Measurements from ENCODE around the gene TIGD6. TPM values are rescaled to one million over a fixed set of nuclear protein-coding genes. Genes with fewer than 3 reads are reported as not detected.

Gene TIGD6
- total and polyA plus RNA-seq, 10 of the 15 experiments (the other 5 are each of a cell fraction or from before 2014, with no cell fraction given), result 0.84 to 4.1 (median 2.7) TPM

GRCh38 chr5:150044712-150045111 lies 44.3 kb upstream of the TIGD6 start:
- H3K9ac ChIP-seq (ENCODE audit: control insufficient read depth, insufficient read depth, low read length), result no peak overlapping the region
- TF ChIP-seq RFX5 (IDR thresholded peaks at IDR 0.05; ENCODE audit: low read depth, low read length), result no peak
- no peak for TF ChIP-seq CHD2 (IDR thresholded peaks at IDR 0.05; ENCODE audit: borderline replicate concordance, low read depth, low read length)
- TF ChIP-seq ZNF384 (IDR thresholded peaks at IDR 0.05; ENCODE audit: borderline replicate concordance, low read depth, low read length), result no peak
- no peak for TF ChIP-seq PBX3 (IDR thresholded peaks at IDR 0.05; ENCODE audit: insufficient replicate concordance, low read depth, low read length)
- TF ChIP-seq MXI1 (IDR thresholded peaks at IDR 0.05; ENCODE audit: low read depth, low read length), result no peak
- no peak for TF ChIP-seq FOXK2 (IDR thresholded peaks at IDR 0.05)
- TF ChIP-seq TARDBP (IDR thresholded peaks at IDR 0.05; ENCODE audit: borderline replicate concordance), result no peak
- TF ChIP-seq EZH2 (IDR thresholded peaks at IDR 0.05; ENCODE audit: borderline replicate concordance, control insufficient read depth, low read depth, low read length), result no peak
- no peak for TF ChIP-seq SP1 (IDR thresholded peaks at IDR 0.05; ENCODE audit: low read depth, low read length)
- no peak for TF ChIP-seq IRF5 (IDR thresholded peaks at IDR 0.05; ENCODE audit: borderline replicate concordance)
- ChIA-PET CTCF (interaction anchor here (1.0 to 2.5 kb wide), 4 partner anchors 10 to 78 kb away, joined by 3 to 10 read pairs (median 4); no protein-coding TSS in a partner anchor), POLR2A (no interaction called here), SMC1A (ENCODE audit: uncharacterized antibody, unreplicated experiment) (interaction anchor here (1.2 kb wide), 1 partner anchor 8 kb away, joined by 3 read pairs; no protein-coding TSS in a partner anchor), RAD21 (ENCODE audit: unreplicated experiment) (no interaction called here)
- peaks cover 43 to 48% of the 10 kb centered on the region in 2 experiments for H3K36me3 ChIP-seq (ENCODE audit: control insufficient read depth in 2 of 2, insufficient read depth in 2 of 2, low read length in 1 of 2)
- H4K20me1 ChIP-seq (ENCODE audit: control insufficient read depth, insufficient read depth), result no peaks in the 10 kb centered on the region
- no peaks in the 10 kb centered on the region for H3K27me3 ChIP-seq (replicated peaks in 1 of 2; ENCODE audit: control insufficient read depth in 2 of 2, insufficient read depth in 2 of 2, low read length in 1 of 2)
- FAIRE-seq (no peak), DNase-seq (ENCODE audit: low read depth, low spot score) (no peak), ATAC-seq (no peak)
- intact Hi-C loops (cut with micrococcal nuclease; ENCODE audit: unreplicated experiment) (loop anchor here (5.0 kb wide), 1 partner anchor 63 kb away; no protein-coding TSS in a partner anchor), in situ Hi-C loops (cut with MboI) (no loop called here)
- H2AFZ ChIP-seq (ENCODE audit: control insufficient read depth, low read depth, low read length), result no peak overlapping the region
- no peaks in the 10 kb centered on the region for H3K9me3 ChIP-seq (replicated peaks; ENCODE audit: control insufficient read depth, insufficient read depth, low read length)
- 91% methylated on average over 7 of the region's 7 CpGs for WGBS (ENCODE audit: insufficient coverage, insufficient replicate concordance, low lambda C conversion rate, missing lambda C conversion rate)
- H3K4me1 ChIP-seq (ENCODE audit: control insufficient read depth, insufficient read depth, low read length), result no peaks in the 10 kb centered on the region
- no peaks in the 10 kb centered on the region for H3K79me2 ChIP-seq (ENCODE audit: control insufficient read depth, insufficient read depth, low read length)
- no peak overlapping the region for H3K4me3 ChIP-seq
- no TSS peak for BruUV-seq (replicated peaks)
- no peak overlapping the region for H3K27ac ChIP-seq (ENCODE audit: control insufficient read depth, insufficient read depth)
- no peak overlapping the region for H3K4me2 ChIP-seq (ENCODE audit: control insufficient read depth, insufficient read depth)

Data from GM12878 (cell line).